Embryonic facial prominence (tissue), 1 donor: ENCODE results near the gene LONRF3.

ENCODE experiments used
- DNase-seq: peaks from one replicate; pipeline ENCODE4 v3.0.0-alpha.2; 2016; ENCODE audit errors: extremely low spot score

The LONRF3 gene

GRCh38 chrX:118974088-118974907 lies at the start of gene LONRF3:
Gene LONRF3 (plus strand): TSS chrX:118974618. CDS start chrX:118974781, 163 bp downstream.
- DNase-seq = no peak

DNA sequence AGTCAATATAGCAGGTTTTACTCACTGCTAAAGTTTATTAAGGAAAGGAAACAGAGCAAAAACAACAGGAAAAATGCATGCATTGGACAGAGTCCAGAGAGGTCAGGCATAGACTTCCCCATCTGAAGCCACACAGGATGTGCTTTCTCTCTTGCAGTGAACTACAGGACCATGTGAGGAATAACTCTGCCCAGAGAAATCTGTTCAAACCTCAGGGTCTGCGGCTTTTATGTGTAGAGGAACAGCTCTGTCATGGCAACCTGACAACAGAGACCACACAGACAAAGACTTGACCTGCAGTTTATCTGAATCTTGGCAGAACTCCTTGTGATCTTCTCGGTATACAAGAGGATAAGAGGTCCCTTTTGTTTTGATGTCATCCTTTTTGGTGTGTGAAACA lies 46.3 kb upstream of the LONRF3 start:
- DNase-seq = no peak

DNA sequence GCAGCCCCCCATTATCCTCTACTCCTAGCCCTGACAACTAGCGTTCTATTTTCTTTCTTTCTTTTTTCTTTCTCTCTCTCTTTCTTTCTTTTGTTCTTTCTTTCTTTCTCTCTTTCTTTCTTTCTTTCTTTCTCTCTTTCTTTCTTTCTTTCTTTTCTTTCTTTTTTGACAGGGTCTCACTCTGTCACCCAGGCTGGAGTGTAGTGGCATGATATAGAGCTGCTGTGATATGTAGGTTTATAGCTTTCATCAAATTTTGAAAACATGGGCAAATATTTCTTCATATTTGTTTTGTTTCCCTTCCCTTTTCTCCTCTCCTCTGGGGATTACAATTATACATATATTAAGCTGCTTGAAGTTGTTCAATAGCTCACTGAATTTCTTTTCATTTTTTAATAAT lies 39.1 kb upstream of the LONRF3 start:
- no peak for DNase-seq

DNA sequence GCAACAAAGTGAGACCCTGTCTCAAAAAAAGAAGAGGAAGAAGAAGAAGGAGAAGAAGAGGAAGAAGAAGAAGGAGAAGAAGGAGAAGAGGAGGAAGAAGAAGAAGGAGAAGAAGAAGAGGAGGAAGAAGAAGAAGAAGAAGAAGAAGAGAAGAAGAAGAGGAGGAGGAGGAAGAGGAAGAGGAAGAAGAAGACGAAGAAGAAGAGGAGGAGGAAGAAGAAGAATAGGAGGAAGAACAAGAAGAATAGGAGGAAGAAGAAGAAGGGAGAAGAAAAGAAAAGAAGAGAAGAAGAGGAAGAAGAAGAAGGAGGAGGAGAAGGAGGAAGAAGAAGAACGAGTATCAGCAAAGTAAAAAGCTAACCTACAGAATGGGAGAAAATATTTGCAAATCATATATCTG lies 33.3 kb upstream of the LONRF3 start:
- no peak for DNase-seq

GRCh38 chrX:118943102-118943501 lies 31.3 kb upstream of the LONRF3 start:
- DNase-seq = no peak

DNA sequence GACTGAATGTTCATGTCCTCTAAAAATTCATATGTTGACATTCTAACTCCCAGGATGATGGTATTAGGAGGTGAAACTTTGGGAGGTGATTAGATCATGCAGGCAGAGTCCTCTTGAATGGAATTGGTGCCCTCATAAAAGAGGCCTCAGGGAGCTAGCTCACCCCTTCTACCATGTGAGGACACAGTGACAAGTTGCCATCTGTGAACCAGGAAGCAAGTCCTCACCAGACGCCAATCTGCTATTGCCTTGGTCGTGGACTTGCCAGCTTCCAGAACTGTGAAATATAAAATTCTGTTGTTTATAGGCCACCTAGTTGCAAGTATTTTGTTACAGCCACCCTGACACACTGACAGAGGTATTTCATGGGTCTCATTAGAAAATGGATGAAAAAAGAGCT lies 28.5 kb upstream of the LONRF3 start:
- DNase-seq = no peak

DNA sequence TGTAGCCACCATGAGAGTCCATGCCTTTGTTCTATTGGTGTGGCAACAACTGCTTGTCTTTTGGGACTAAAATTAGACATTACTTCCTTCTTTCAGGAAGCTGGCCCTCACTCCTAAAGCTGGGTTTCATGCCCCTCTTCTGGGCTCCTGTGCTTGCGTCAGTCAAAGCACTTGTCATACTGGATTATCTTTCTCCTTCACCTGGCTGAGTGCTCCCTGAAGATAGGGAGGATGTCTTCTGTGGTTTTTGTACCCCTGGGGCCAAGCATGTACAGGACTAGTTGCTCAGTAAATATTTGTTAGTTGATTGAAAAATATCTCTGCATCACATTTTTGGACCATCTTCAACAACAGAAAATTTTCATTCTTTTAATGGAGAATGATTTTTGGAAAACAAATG lies 26.1 kb upstream of the LONRF3 start:
- DNase-seq = no peak

DNA sequence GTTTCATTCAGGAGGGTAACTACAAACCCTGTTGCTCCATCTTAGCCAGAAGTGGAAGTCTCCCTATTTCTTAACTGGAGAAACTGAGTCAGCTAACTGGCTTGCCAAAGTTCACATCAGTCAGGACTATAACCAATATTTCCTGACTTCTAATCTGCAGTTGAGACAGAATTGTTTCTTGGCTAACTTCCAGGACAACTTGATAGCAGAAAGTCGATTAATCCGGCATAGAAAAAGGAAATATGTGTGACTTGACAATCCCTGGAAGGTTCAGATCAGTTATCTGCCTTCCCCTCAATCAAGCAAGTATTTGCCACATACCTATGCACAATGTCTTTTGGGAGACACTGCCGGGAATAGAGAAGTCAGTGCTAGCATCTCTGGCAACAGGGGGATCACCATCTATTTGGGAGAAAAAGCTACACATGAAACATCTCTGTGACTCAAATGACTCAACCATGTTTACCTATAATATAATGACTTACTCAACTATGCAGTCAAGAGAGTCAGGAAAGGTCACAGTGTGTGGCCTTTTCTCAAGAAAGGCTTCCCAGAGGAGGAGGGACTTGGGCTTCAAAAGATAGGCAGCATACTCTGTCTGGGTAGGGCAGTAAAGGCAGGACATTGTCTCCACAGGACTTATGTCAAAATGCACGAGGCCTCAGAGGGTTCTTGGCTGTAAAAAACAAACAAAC lies 12.4 kb upstream of the LONRF3 start:
- no peak for DNase-seq

DNA sequence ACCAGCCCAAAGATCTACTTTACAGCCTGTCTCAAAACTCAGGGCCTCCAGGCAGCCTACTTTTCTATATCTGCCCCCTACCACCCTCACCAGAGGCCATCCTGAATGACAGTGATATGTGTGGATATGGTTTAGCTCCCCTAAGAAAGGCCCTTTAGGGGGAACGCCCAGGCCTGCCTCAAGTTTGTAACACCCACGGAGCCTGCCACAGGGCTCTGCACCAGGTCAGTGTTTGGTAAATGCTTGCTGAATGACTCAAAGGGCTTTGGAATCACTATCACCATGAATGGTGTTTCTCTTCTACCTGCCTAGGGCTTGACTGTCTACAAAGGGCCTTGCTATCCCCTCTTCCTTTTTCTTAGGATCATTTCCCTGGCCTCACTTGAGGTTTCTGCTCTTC lies 11.3 kb upstream of the LONRF3 start:
- DNase-seq = no peak

GRCh38 chrX:118964252-118964651 lies 10.2 kb upstream of the LONRF3 start:
- DNase-seq = no peak

GRCh38 chrX:118965395-118965794 lies 9.0 kb upstream of the LONRF3 start:
- DNase-seq = no peak

GRCh38 chrX:118968031-118968430 lies 6.4 kb upstream of the LONRF3 start:
- DNase-seq = no peak

- no peak for DNase-seq
Measured at GRCh38 chrX:118971552-118971951, 2.9 kb upstream of the LONRF3 start.

DNA sequence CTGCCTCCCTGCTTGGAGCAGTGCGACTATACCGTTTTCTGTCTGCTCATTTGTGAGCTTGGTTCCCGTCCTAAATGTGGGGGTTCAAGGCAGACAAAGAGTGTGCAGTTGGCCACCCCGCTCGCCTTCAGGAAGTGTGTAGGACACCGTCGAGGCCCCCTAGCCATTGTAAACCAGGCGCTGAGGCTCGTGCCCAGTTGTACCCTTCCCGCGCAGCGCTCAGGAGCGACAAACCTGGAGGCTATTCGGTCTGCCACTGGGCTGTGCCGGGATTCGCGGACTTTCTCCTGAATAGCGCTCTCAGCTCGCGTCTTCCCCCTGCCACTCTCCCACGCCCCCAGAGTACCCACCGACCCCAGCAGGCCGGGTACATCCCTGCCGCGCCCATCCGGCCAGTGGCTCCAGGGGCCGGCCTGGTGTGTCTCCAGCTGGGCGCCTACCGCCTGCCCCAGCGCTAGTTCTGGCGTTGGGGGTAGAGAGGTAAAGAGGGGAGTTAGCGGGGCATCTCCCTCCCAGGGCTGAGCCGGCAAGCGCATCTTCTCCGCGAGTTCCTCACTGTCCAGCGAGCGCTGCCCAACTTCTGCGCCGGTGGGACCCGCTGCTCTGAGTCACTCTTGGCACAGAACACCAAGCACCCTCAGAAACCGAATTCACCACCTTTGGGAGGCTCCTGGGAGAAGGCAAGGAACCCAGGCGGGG lies 880 bp upstream of the LONRF3 start:
- DNase-seq = no peak

DNA sequence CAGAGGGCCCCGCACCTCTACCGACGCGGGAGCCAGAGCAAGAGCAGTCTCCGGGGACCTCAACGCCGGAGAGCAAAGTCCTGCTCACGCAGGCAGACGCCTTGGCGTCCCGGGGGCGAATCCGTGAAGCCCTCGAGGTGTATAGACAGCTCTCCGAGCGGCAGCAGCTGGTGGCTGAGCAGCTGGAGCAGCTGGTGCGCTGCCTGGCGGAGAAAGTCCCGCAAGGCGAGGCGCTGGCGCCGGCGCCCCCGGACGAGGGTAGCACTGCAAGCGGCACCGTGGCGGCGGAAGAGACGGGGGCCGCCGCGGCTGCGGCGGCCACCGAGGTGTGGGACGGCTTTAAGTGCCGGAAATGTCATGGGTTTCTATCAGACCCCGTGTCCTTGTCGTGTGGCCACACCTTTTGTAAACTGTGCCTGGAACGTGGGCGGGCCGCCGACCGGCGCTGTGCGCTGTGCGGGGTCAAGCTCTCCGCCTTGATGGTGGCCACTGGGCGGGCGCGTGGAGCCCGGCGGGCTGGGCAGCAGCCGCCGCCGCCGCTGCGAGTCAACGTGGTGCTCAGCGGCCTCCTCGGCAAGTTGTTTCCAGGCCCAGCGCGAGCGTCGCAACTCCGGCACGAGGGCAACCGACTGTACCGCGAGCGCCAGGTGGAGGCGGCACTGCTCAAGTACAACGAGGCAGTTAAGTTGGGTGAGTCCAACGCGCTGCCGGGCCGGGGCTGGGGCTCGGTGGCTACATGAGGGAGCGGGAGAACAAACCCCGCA lies 672 bp downstream of the LONRF3 start:
- no peak for DNase-seq

- DNase-seq = no peak
Measured at GRCh38 chrX:118975831-118976598, 1.6 kb downstream of the LONRF3 start.

DNA sequence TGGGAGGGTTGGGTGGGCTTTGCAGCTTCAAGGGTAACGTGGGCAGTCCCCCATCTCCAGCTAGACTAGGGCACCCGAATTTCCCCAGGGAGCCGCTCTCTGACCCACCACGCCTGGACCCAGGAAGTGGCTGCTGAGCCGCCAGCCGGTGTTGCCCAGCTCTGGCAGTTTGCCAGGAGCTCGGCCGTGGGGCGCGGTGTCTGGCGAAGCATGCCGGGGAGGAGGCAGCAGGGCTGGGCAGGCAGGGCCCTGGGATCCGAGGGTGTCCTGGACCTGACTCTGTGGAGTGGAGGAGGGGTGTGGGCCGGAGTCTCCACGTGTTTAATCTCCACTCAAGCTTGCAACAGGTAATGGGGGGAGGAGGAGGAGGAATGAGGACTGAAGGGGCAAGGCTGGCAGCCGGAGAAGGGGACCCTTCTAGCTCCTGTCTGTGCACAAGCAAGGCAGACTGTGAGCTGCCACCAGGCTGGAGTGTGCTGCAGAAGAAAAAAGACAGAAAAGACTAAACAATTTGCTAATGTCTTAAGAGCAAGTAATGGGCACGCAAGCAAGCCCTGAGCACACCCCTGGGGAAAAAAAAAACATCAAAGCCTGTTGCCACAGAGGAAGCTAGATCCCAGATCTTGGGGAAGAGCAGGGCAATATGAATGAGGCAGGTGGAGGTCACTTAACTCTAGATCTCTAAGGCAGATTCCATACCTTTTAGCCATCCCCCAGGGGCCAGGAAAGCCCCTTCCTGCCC lies 2.4 kb downstream of the LONRF3 start:
- no peak for DNase-seq

DNA sequence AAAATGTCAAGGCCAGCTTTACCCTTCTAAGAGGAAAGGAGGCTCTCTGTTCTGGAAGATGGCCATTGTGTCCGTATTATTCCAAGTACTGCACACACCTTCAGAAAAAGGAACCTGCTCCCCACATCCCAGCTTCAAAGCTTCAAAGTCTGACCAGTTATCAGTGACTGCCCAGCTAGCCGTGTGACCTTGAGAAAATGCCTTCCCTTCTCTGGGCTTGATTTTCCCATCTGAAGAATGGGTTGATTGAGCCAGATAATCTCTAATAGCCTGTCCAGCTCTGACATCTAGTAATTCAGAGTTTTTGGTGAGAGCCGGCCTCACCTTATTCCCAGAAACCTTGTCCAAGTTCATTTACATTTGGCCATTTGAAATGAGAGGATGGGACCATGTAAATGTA lies 3.0 kb downstream of the LONRF3 start:
- no peak for DNase-seq

DNA sequence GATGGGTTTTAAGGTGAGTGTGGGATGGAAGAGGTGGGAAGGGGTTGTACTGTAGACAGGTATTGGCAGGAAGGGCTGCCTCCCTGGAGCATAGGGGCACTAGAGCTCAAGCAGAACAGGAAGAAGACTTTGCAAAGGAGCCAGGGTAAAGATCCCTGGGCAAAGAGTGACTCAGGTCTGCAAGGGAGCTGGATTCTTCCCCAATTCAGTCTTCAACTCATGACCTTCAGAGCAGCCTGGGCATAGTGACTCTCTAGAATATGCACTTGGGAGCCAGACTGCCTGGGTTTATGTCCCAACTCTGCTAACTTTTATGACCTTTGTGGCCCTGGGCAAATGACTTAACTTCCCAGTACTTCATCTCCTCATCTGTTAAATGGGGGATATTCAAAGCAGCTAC lies 4.0 kb downstream of the LONRF3 start:
- no peak for DNase-seq

DNA sequence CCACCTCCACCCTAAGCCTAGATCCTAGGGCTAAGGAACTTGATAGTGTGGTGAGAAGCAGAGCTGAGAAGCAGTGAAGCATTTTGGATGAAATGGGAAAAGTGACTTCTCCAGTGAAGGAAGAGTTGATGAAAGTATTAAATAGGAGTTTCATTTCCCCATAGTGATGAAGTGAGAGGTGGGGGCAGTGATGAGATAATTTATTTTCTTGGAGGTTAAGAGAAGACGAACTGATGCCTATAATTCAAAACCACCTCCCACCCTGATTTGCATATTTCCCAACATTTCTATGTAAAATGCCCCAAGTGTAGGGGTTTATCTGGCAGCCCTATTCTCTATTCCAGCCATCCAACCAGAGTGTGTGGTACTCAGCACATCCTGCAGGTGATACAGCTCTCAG lies 6.3 kb downstream of the LONRF3 start:
- no peak for DNase-seq

DNA sequence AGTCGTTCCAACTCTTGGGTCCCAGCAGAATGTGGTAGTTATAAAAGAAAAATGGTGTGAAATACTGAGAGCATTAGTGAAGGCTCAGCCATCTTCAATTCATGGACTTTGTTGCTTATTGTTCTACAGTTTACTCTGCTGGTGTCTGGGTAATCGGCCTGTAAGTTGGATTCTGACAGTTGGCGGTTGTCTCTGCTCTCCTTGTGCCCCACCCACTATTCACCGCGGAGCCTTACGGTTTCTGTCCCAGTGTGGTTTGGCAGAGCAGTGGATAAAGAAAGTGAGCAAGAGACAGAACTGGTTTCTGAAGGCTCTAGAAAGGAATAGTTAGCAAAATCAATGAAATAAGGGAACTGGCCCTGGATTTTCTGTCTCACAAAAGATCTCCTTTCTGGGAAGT lies 9.1 kb downstream of the LONRF3 start:
- DNase-seq = no peak
